Immature natural killer cell (primary cell): ENCODE measurements around the gene CRB1. TPM values are rescaled to one million over a fixed set of nuclear protein-coding genes. Genes with fewer than 3 reads are reported as not detected.

ENCODE experiments used
- DNase-seq, 3 donors: peaks; one replicate each; pipeline ENCODE4 v3.0.0; 2022; ENCODE audit warnings: mixed read lengths in 1 of 3
- H3K27ac Mint-ChIP-seq, 6 donors: one replicate each; pipeline ENCODE4 v1.8.0; 2020; ENCODE audit warnings: mixed read lengths in 6 of 6, mild to moderate bottlenecking in 5 of 6, inconsistent platforms in 4 of 6, moderate library complexity in 3 of 6
- H3K27me3 Mint-ChIP-seq, 3 donors: one replicate each; pipeline ENCODE4 v1.8.0; 2020 to 2021; ENCODE audit warnings: low read depth in 3 of 3, mild to moderate bottlenecking in 3 of 3, mixed read lengths in 3 of 3, moderate library complexity in 3 of 3, inconsistent platforms in 1 of 3
- H3K36me3 Mint-ChIP-seq, 3 donors: one replicate each; pipeline ENCODE4 v1.8.0; 2020; ENCODE audit warnings: mixed read lengths in 3 of 3, inconsistent platforms in 2 of 3, mild to moderate bottlenecking in 2 of 3
- H3K4me1 Mint-ChIP-seq, 2 donors: one replicate each; pipeline ENCODE4 v1.8.0; 2020; ENCODE audit warnings: inconsistent platforms in 2 of 2, mild to moderate bottlenecking in 2 of 2, mixed read lengths in 2 of 2, moderate library complexity in 1 of 2
- H3K4me3 Mint-ChIP-seq, 5 donors: one replicate each; pipeline ENCODE4 v1.8.0; 2020; ENCODE audit warnings: mild to moderate bottlenecking in 5 of 5, mixed read lengths in 5 of 5, inconsistent platforms in 3 of 5, moderate library complexity in 3 of 5
- H3K9me3 Mint-ChIP-seq, 6 donors: one replicate each; pipeline ENCODE4 v1.8.0; 2020; ENCODE audit warnings: mild to moderate bottlenecking in 6 of 6, mixed read lengths in 6 of 6, inconsistent platforms in 4 of 6, moderate library complexity in 3 of 6
- polyA plus RNA-seq, 3 donors: library from polyadenylated mRNA; unstranded; fragments of 300-500 nt; fragmentation: Illumina TruSeq; gene quantifications; one replicate each; pipeline ENCODE4 v1.2.3, GENCODE V29; 2021

The CRB1 gene
- under 1 TPM in 2 of 3 donors, not detected in 1; 0.26 to 0.53 TPM for polyA plus RNA-seq

- H3K36me3 Mint-ChIP-seq: no peaks in the 10 kb centered on the region
- no peak for DNase-seq
- no peak within 1 kb of the TSS for H3K27ac Mint-ChIP-seq
- H3K9me3 Mint-ChIP-seq: no peaks in the 10 kb centered on the region
- no peak within 1 kb of the TSS for H3K4me3 Mint-ChIP-seq
- H3K27me3 Mint-ChIP-seq: peaks cover 0 to 11% (median 3%) of the 10 kb centered on the region in 3 donors
- no peaks in the 10 kb centered on the region for H3K4me1 Mint-ChIP-seq
Measured at GRCh38 chr1:197268012-197268411, at the start of gene CRB1. Gene CRB1, plus strand, starts transcription at chr1:197268252. Its CDS starts 161 bp downstream, at chr1:197268413.

DNA sequence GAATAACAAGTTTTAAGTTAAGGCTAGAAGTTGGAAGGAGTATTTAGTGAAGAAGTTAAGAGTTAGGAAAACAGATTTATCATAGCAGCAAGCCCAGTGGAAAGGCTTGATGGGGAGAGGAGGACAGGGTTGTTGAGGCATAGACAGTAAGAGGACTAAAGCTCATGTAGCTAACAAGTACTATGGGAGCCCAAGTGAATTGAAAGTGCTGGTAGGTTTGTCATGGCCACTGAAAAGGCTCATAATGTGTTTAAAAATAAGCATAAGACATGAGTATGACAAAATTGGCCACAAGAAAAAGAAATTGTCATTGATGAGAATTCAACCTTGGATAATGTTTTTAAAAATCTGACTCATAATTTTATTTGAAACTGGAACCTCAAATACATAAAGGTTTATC is 49.2 kb upstream of the CRB1 start:
- peaks cover 0 to 2% (median 0%) of the 10 kb centered on the region in 3 donors for H3K36me3 Mint-ChIP-seq
- DNase-seq: no peak
- no peak overlapping the region for H3K4me3 Mint-ChIP-seq
- H3K9me3 Mint-ChIP-seq: no peaks in the 10 kb centered on the region
- no peak overlapping the region for H3K27ac Mint-ChIP-seq
- no peaks in the 10 kb centered on the region for H3K4me1 Mint-ChIP-seq
- peaks cover 0 to 3% (median 0%) of the 10 kb centered on the region in 3 donors for H3K27me3 Mint-ChIP-seq

DNA sequence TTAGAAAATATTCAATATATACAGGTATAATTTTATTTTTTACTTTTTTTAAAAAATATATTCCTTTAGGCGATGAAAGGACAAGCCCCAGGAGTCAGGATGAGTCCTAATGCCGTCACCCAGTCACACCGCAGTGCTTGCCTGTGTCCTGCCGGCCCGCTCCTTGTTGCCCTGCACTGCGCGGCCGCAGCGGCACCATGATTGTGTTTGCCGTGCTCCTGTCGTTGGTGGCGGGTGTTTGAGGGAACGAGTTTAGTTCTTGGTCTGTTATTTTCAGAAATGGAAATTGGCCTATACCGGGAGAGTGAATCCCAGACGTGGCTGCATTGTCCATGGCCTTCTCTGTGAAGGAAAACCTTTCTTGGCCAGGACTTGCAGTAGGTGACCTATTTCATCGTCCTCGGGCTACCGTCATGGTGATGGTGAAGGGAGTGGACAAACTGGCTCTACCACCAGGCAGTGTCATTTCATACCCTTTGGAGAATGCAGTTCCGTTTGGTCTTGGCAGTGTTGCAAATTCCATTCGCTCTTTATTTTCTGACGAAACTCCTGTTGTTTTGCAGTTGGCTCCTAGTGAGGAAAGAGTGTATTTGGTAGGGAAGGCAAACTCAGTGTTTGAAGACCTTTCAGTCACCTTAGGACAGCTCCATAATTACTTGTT is 45.9 kb upstream of the CRB1 start:
- no peaks in the 10 kb centered on the region for H3K4me1 Mint-ChIP-seq
- no peak for DNase-seq
- no peak overlapping the region for H3K27ac Mint-ChIP-seq
- H3K36me3 Mint-ChIP-seq: peaks cover 0 to 7% (median 0%) of the 10 kb centered on the region in 3 donors
- peaks cover 0 to 3% (median 0%) of the 10 kb centered on the region in 3 donors for H3K27me3 Mint-ChIP-seq
- no peak overlapping the region for H3K4me3 Mint-ChIP-seq
- no peaks in the 10 kb centered on the region for H3K9me3 Mint-ChIP-seq

DNA sequence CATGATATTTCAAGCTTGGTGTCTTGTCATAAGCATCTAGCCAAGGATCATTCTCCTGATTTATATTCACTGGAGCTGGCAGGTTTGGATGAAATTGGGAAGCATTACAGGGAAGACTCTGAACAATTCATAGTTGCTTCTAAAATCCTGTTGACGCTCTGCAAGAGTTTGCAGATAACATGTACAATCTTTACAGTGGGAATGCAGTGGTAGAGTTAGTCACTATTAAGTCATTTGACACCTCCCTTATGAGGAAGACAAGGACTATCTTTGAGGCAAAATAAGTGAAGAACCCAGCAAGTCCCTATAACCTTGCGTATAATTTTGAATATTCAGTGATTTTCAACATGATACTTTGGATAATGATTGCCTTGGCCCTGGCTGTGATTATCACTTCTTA is 45.3 kb upstream of the CRB1 start:
- H3K36me3 Mint-ChIP-seq: peaks cover 0 to 8% (median 0%) of the 10 kb centered on the region in 3 donors
- DNase-seq: no peak
- H3K27me3 Mint-ChIP-seq: peaks cover 0 to 3% (median 0%) of the 10 kb centered on the region in 3 donors
- no peak overlapping the region for H3K4me3 Mint-ChIP-seq
- no peaks in the 10 kb centered on the region for H3K9me3 Mint-ChIP-seq
- no peak overlapping the region for H3K27ac Mint-ChIP-seq
- H3K4me1 Mint-ChIP-seq: no peaks in the 10 kb centered on the region

DNA sequence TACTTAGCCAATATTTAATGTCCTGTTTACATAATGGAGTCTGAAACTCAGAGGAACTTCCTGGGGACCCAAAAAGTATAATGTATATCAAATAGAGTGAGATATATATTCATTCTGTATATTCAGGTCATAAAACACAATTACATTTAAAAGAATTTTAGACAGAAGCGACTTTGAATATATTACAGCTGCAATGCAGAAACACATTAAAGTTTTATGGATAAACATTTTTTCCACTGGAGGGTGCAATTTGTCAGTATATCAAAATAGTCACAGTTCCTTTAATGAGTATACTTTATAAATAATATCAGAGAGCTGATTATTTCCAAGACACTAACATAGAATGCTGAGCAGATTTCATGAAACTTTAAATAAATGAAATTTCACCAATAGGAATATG is 43.9 kb upstream of the CRB1 start:
- H3K27me3 Mint-ChIP-seq: peaks cover 2 to 3% (median 2%) of the 10 kb centered on the region in 3 donors
- no peaks in the 10 kb centered on the region for H3K4me1 Mint-ChIP-seq
- H3K4me3 Mint-ChIP-seq: no peak overlapping the region
- H3K27ac Mint-ChIP-seq: no peak overlapping the region
- peaks cover 0 to 11% (median 0%) of the 10 kb centered on the region in 3 donors for H3K36me3 Mint-ChIP-seq
- H3K9me3 Mint-ChIP-seq: no peaks in the 10 kb centered on the region
- no peak for DNase-seq

GRCh38 chr1:197225611-197226010 is 42.4 kb upstream of the CRB1 start:
- H3K27ac Mint-ChIP-seq: no peak overlapping the region
- H3K27me3 Mint-ChIP-seq: peaks cover 0 to 2% (median 2%) of the 10 kb centered on the region in 3 donors
- no peak for DNase-seq
- H3K36me3 Mint-ChIP-seq: peaks cover 0 to 11% (median 0%) of the 10 kb centered on the region in 3 donors
- no peaks in the 10 kb centered on the region for H3K9me3 Mint-ChIP-seq
- no peaks in the 10 kb centered on the region for H3K4me1 Mint-ChIP-seq
- H3K4me3 Mint-ChIP-seq: no peak overlapping the region

GRCh38 chr1:197234581-197234980 is 33.5 kb upstream of the CRB1 start:
- DNase-seq: no peak
- Mint-ChIP-seq H3K4me3 (no peak overlapping the region), H3K36me3 (peaks cover 0 to 4% (median 0%) of the 10 kb centered on the region in 3 donors), H3K4me1 (no peaks in the 10 kb centered on the region), H3K9me3 (no peaks in the 10 kb centered on the region), H3K27ac (no peak overlapping the region), H3K27me3 (no peaks in the 10 kb centered on the region)

DNA sequence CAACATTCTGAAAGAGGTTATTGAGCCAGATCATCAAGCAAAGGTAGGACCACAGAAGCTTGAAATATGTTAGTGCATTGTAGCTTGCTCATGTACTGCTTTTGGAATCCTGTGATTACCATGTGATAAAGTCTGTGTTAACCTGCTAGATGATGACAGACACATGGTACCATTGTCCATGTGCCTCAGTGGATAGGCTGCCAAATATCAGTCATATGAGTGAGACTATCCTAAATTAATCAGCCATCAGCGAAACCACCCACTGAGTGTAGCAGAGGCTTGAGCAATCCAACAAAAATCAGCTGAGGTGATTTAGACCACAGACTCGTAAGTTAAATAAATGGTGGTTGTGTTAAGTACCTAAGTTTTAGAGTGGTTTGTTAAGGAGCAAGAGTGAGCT is 32.7 kb upstream of the CRB1 start:
- Mint-ChIP-seq H3K4me3 (no peak overlapping the region), H3K4me1 (no peaks in the 10 kb centered on the region), H3K36me3 (peaks cover 0 to 4% (median 0%) of the 10 kb centered on the region in 3 donors), H3K9me3 (no peaks in the 10 kb centered on the region), H3K27me3 (no peaks in the 10 kb centered on the region), H3K27ac (no peak overlapping the region)
- no peak for DNase-seq

DNA sequence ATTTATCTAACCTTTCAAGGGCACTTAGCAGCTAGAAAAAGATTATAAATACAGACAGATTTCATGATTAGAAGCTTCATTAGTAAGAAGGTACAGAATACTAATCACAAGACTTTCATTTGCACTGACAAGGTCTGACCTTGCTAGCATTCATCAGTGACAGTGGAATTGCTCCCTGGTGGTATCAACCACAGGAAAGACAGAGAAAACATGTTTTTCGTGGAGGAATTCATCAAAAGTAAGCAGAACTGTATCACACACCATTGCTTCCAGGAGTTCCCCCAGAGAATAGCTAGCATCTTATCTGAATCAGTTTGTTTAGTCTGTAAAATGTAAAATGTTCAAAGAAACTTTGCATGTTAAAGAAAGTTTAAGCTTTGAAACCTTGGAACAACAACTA is 20.6 kb upstream of the CRB1 start:
- no peak overlapping the region for H3K27ac Mint-ChIP-seq
- H3K27me3 Mint-ChIP-seq: peaks cover 1 to 7% (median 4%) of the 10 kb centered on the region in 3 donors
- H3K9me3 Mint-ChIP-seq: peaks cover 0 to 9% (median 0%) of the 10 kb centered on the region in 6 donors
- H3K4me3 Mint-ChIP-seq: no peak overlapping the region
- peaks cover 0 to 5% (median 0%) of the 10 kb centered on the region in 3 donors for H3K36me3 Mint-ChIP-seq
- H3K4me1 Mint-ChIP-seq: no peaks in the 10 kb centered on the region
- no peak for DNase-seq

GRCh38 chr1:197249324-197249723 is 18.7 kb upstream of the CRB1 start:
- no peaks in the 10 kb centered on the region for H3K4me1 Mint-ChIP-seq
- DNase-seq: no peak
- no peaks in the 10 kb centered on the region for H3K36me3 Mint-ChIP-seq
- H3K9me3 Mint-ChIP-seq: peaks cover 0 to 3% (median 0%) of the 10 kb centered on the region in 6 donors
- no peak overlapping the region for H3K4me3 Mint-ChIP-seq
- peaks cover 1 to 2% (median 1%) of the 10 kb centered on the region in 3 donors for H3K27me3 Mint-ChIP-seq
- no peak overlapping the region for H3K27ac Mint-ChIP-seq

- no peak for DNase-seq
- H3K36me3 Mint-ChIP-seq: no peaks in the 10 kb centered on the region
- H3K27ac Mint-ChIP-seq: no peak overlapping the region
- H3K9me3 Mint-ChIP-seq: peaks cover 0 to 2% (median 0%) of the 10 kb centered on the region in 6 donors
- H3K27me3 Mint-ChIP-seq: peaks cover 0 to 1% (median 1%) of the 10 kb centered on the region in 3 donors
- H3K4me3 Mint-ChIP-seq: no peak overlapping the region
- no peaks in the 10 kb centered on the region for H3K4me1 Mint-ChIP-seq
Measured at GRCh38 chr1:197250616-197251015, 17.4 kb upstream of the CRB1 start.

GRCh38 chr1:197252973-197253372 is 15.1 kb upstream of the CRB1 start:
- Mint-ChIP-seq H3K4me3 (no peak overlapping the region), H3K27ac (no peak overlapping the region), H3K36me3 (no peaks in the 10 kb centered on the region), H3K9me3 (no peaks in the 10 kb centered on the region), H3K27me3 (peaks cover 0 to 1% (median 1%) of the 10 kb centered on the region in 3 donors), H3K4me1 (no peaks in the 10 kb centered on the region)
- no peak for DNase-seq

GRCh38 chr1:197254866-197255265 is 13.2 kb upstream of the CRB1 start:
- Mint-ChIP-seq H3K9me3 (no peaks in the 10 kb centered on the region), H3K4me3 (no peak overlapping the region), H3K27me3 (peaks cover 0 to 1% (median 1%) of the 10 kb centered on the region in 3 donors)

GRCh38 chr1:197264936-197265567 is 3.0 kb upstream of the CRB1 start:
- H3K27ac Mint-ChIP-seq: no peak overlapping the region
- H3K27me3 Mint-ChIP-seq: peaks cover 0 to 11% (median 0%) of the 10 kb centered on the region in 3 donors
- DNase-seq: no peak
- no peaks in the 10 kb centered on the region for H3K4me1 Mint-ChIP-seq
- no peaks in the 10 kb centered on the region for H3K36me3 Mint-ChIP-seq
- no peak overlapping the region for H3K4me3 Mint-ChIP-seq
- H3K9me3 Mint-ChIP-seq: no peaks in the 10 kb centered on the region

More at GRCh38 chr1:197254866-197255265, 13.2 kb upstream of the CRB1 start:
- Mint-ChIP-seq H3K27ac (no peak overlapping the region), H3K36me3 (no peaks in the 10 kb centered on the region), H3K4me1 (no peaks in the 10 kb centered on the region)
- DNase-seq: no peak
